CD4-positive, alpha-beta T cell (primary cell): ENCODE results near the gene KRTAP10-10. TPM values are rescaled to one million over a fixed set of nuclear protein-coding genes. Genes with fewer than 3 reads are reported as not detected.
"Not testable (repeated sequence)": the region's sequence is repeated elsewhere in the genome, so short reads cannot be mapped to it uniquely, and the experiment has no call there.

Experiments used
- ATAC-seq: fragments of 200-7000 bp; cut with Tn5 transposase; one replicate; pipeline ENCODE4 v1.10.0; 2022; ENCODE audit warnings: mild to moderate bottlenecking; ENCODE audit not compliant: poor library complexity
- CTCF ChIA-PET: fragments of 350-600 bp; sonication (Branson Sonifier 250); formaldehyde crosslinking; loops from one replicate; lab custom pipeline; 2021; ENCODE audit warnings: antibody characterized with exemption, inconsistent platforms; lab: Charles Lee
- POLR2A ChIA-PET: fragments of 350-600 bp; sonication (Branson Sonifier 250); formaldehyde crosslinking; loops from one replicate; lab custom pipeline; 2021; ENCODE audit warnings: antibody characterized with exemption, inconsistent platforms; lab: Charles Lee
- DNase-seq, 14 experiments: peaks; one replicate each; pipeline ENCODE4 v3.0.0-alpha.2; 2013 to 2020; ENCODE audit warnings: mixed read lengths in 2 of 14
- H3K27ac ChIP-seq, 2 donors: one replicate each; pipeline versions ENCODE4 v1.5.1 to v1.7.0; 2013; ENCODE audit warnings: low read length in 2 of 2, low read depth in 1 of 2, mild to moderate bottlenecking in 1 of 2
- H3K27me3 ChIP-seq, 2 experiments: 1 replicate in 1 of 2; 2 replicates in 1 of 2; pipeline versions ENCODE4 v1.6.1 to v1.7.0; 2013; ENCODE audit warnings: low read length in 2 of 2, control low read depth in 1 of 2, mild to moderate bottlenecking in 1 of 2, moderate library complexity in 1 of 2; ENCODE audit not compliant: insufficient read depth in 2 of 2, control insufficient read depth in 1 of 2
- H3K36me3 ChIP-seq: one replicate; pipeline ENCODE4 v1.6.1; 2013; ENCODE audit warnings: low read length, control low read depth; ENCODE audit not compliant: insufficient read depth
- H3K4me1 ChIP-seq: one replicate; pipeline ENCODE4 v1.6.1; 2013; ENCODE audit warnings: low read length, control low read depth; ENCODE audit not compliant: insufficient read depth
- H3K4me3 ChIP-seq: one replicate; pipeline ENCODE4 v1.5.1; 2013; ENCODE audit warnings: mild to moderate bottlenecking, low read length, moderate library complexity
- H3K9me3 ChIP-seq, 2 experiments: 1 replicate in 1 of 2; 2 replicates in 1 of 2; pipeline versions ENCODE4 v1.6.1 to v1.7.0; 2013; ENCODE audit warnings: low read length in 2 of 2, mild to moderate bottlenecking in 2 of 2, control low read depth in 1 of 2, moderate library complexity in 1 of 2; ENCODE audit not compliant: control insufficient read depth in 1 of 2, insufficient read depth in 1 of 2
- H3K27ac Mint-ChIP-seq: one replicate; pipeline ENCODE4 v1.8.0; 2020; ENCODE audit warnings: mixed read lengths
- H3K27me3 Mint-ChIP-seq: one replicate; pipeline ENCODE4 v1.8.0; 2021; ENCODE audit warnings: mixed read lengths
- H3K36me3 Mint-ChIP-seq: one replicate; pipeline ENCODE4 v1.8.0; 2021; ENCODE audit warnings: low read depth, mixed read lengths
- H3K4me1 Mint-ChIP-seq: one replicate; pipeline ENCODE4 v1.8.0; 2021; ENCODE audit warnings: low read depth, mixed read lengths
- H3K4me3 Mint-ChIP-seq: one replicate; pipeline ENCODE4 v1.8.0; 2020; ENCODE audit warnings: mild to moderate bottlenecking, mixed read lengths
- H3K9me3 Mint-ChIP-seq: one replicate; pipeline ENCODE4 v1.8.0; 2020; ENCODE audit warnings: mixed read lengths
- intact Hi-C, 2 experiments: fragments of 100-400 bp; cut with DNase I in 1 of 2; cut with micrococcal nuclease in 1 of 2; formaldehyde crosslinking; loops; one replicate each; pipeline versions ENCODE4 v1.15.1 to v1.9.0; 2023 to 2025; cut with DNase I, micrococcal nuclease
- total RNA-seq, 174 experiments: library from RNA in 2 of 174; stranded (reverse) in 2 of 174; gene quantifications; one replicate each; pipeline ENCODE4 v1.2.3 and lab custom pipeline; 2021 to 2026
- TF ChIP-seq, protein P1 (sequence below): fragments of 200-600 bp; IDR thresholded peaks from one replicate; pipeline ENCODE4 v1.8.0; 2022; ENCODE audit warnings: antibody characterized with exemption, mild to moderate bottlenecking

The KRTAP10-10 gene
- total RNA-seq, 2 experiments from 2014 or later: not detected

GRCh38 chr21:44596068-44596725 lies 41.0 kb upstream of the KRTAP10-10 start:
- Histone ChIP-seq H3K4me3 (no peak overlapping the region), H3K27ac (no peak overlapping the region), H3K36me3 (no peaks in the 10 kb centered on the region), H3K9me3 (peaks cover 9 to 10% of the 10 kb centered on the region in 2 experiments), H3K27me3 (no peaks in the 10 kb centered on the region), H3K4me1 (no peaks in the 10 kb centered on the region)
- Mint-ChIP-seq H3K4me3 (no peak overlapping the region), H3K27ac (no peak overlapping the region), H3K36me3 (no peaks in the 10 kb centered on the region), H3K9me3 (no peaks in the 10 kb centered on the region), H3K4me1 (no peaks in the 10 kb centered on the region), H3K27me3 (no peaks in the 10 kb centered on the region)
- intact Hi-C loops: no loop called here
- TF ChIP-seq, protein P1, sequence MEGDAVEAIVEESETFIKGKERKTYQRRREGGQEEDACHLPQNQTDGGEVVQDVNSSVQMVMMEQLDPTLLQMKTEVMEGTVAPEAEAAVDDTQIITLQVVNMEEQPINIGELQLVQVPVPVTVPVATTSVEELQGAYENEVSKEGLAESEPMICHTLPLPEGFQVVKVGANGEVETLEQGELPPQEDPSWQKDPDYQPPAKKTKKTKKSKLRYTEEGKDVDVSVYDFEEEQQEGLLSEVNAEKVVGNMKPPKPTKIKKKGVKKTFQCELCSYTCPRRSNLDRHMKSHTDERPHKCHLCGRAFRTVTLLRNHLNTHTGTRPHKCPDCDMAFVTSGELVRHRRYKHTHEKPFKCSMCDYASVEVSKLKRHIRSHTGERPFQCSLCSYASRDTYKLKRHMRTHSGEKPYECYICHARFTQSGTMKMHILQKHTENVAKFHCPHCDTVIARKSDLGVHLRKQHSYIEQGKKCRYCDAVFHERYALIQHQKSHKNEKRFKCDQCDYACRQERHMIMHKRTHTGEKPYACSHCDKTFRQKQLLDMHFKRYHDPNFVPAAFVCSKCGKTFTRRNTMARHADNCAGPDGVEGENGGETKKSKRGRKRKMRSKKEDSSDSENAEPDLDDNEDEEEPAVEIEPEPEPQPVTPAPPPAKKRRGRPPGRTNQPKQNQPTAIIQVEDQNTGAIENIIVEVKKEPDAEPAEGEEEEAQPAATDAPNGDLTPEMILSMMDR: no peak
- DNase-seq: no peak
- ChIA-PET POLR2A (interaction anchor here (0.8 kb wide), 1 partner anchor 25 kb away, joined by 3 read pairs; no protein-coding TSS in a partner anchor), CTCF (no interaction called here)
- ATAC-seq: no peak

DNA sequence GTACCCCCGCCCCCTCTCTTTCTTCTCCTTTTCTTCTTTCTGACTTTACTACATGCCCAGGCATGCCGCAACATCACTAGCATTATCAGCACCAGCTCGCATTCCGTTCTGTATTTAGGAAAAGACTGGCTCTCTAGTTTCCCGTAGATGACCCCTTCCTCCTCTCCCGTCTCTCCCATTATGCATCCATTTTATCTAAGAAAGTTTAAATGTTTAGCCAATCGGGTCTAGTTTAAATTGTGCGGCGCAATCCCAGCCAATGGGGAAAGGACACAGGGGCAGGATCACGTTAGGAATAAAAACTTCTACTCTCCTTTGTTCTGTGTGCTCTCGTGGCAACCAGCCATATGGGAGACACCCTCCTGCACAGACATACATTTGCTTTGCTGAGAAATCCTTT lies 39.1 kb upstream of the KRTAP10-10 start:
- no peak overlapping the region for H3K4me3 Mint-ChIP-seq
- H3K36me3 Mint-ChIP-seq: no peaks in the 10 kb centered on the region
- Histone ChIP-seq H3K27ac (no peak overlapping the region), H3K36me3 (no peaks in the 10 kb centered on the region), H3K4me1 (peaks cover 2% of the 10 kb centered on the region), H3K9me3 (peaks cover 9 to 10% of the 10 kb centered on the region in 2 experiments), H3K4me3 (no peak overlapping the region), H3K27me3 (no peaks in the 10 kb centered on the region)
- H3K9me3 Mint-ChIP-seq: no peaks in the 10 kb centered on the region
- TF ChIP-seq, protein P1: no peak
- H3K4me1 Mint-ChIP-seq: no peaks in the 10 kb centered on the region
- intact Hi-C loops: no loop called here
- ChIA-PET CTCF (no interaction called here), POLR2A (no interaction called here)
- no peaks in the 10 kb centered on the region for H3K27me3 Mint-ChIP-seq
- ATAC-seq: no peak
- DNase-seq: no peak
- H3K27ac Mint-ChIP-seq: no peak overlapping the region

GRCh38 chr21:44599264-44600029 lies 37.7 kb upstream of the KRTAP10-10 start:
- ChIA-PET POLR2A (no interaction called here), CTCF (interaction anchor here (0.7 kb wide), 1 partner anchor 58 kb away, joined by 3 read pairs; the partner anchor contains the start of gene KRTAP12-3)
- Histone ChIP-seq H3K4me3 (no peak overlapping the region), H3K9me3 (peaks cover 10 to 14% of the 10 kb centered on the region in 2 experiments), H3K27ac (no peak overlapping the region), H3K4me1 (peaks cover 2% of the 10 kb centered on the region), H3K27me3 (no peaks in the 10 kb centered on the region), H3K36me3 (no peaks in the 10 kb centered on the region)
- intact Hi-C loops: no loop called here
- no peak overlapping the region for H3K4me3 Mint-ChIP-seq
- no peaks in the 10 kb centered on the region for H3K9me3 Mint-ChIP-seq
- no peaks in the 10 kb centered on the region for H3K27me3 Mint-ChIP-seq
- TF ChIP-seq, protein P1: no peak
- ATAC-seq (no peak), DNase-seq (no peak)
- H3K36me3 Mint-ChIP-seq: no peaks in the 10 kb centered on the region
- H3K4me1 Mint-ChIP-seq: no peaks in the 10 kb centered on the region
- no peak overlapping the region for H3K27ac Mint-ChIP-seq

DNA sequence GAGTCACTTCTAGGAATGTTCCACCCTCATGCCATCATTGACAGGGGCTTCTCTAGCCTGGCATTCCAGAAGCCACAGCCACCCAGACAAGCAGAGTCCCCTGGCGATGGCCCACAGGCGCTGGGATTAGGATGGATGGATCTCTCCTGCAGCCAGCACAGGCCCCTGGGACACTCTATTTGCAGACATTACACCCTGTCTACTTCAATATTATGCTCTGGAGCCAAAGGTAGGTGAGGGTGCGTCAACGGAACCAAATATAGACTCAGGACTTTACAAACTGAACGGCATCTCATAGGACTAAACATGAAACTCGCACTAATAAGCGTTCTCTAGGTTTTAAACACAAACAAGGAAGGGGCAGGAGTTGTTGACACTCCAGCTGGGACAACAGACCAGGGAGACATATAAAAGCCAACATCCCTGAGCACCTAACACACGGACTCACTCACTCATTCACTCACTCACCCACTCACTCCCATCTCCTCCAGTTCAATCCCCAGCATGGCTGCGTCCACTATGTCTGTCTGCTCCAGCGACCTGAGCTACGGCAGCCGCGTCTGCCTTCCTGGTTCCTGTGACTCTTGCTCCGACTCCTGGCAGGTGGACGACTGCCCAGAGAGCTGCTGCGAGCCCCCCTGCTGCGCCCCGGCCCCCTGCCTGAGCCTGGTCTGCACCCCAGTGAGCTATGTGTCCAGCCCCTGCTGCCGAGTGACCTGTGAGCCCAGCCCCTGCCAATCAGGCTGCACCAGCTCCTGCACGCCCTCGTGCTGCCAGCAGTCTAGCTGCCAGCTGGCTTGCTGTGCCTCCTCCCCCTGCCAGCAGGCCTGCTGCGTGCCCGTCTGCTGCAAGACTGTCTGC lies 36.8 kb upstream of the KRTAP10-10 start, which contains the start of gene KRTAP10-7:
Gene KRTAP10-7, plus strand, starts transcription at position 480 of the 861 bp plus-strand sequence. Its CDS starts 25 bp downstream, at position 505.
- H3K27ac Mint-ChIP-seq, H3K27me3 Mint-ChIP-seq, ATAC-seq, H3K36me3 Mint-ChIP-seq, intact Hi-C loops, POLR2A ChIA-PET, H3K27me3 ChIP-seq, H3K27ac ChIP-seq, H3K9me3 Mint-ChIP-seq, H3K4me3 ChIP-seq, H3K4me1 ChIP-seq, CTCF ChIA-PET, H3K36me3 ChIP-seq, DNase-seq, H3K4me3 Mint-ChIP-seq, H3K4me1 Mint-ChIP-seq: not testable (repeated sequence)
- H3K9me3 ChIP-seq: peaks cover 10 to 14% of the 10 kb centered on the region in 2 experiments
